Measurements from ENCODE around the gene ARID3B. TPM values are rescaled to one million over a fixed set of nuclear protein-coding genes. Genes with fewer than 3 reads are reported as not detected.
A peak's percentile ranks its signal among the peaks of the same experiment; 100 is the strongest.

Gene ARID3B
- total RNA-seq, 1 donor from 2014 or later, result 31.5 TPM

GRCh38 chr15:74530771-74531143 is 10.3 kb upstream of the ARID3B start:
- H3K4me2 ChIP-seq, result peak overlapping the region; percentile 44
- peak overlapping the region; percentile 34 for H3K27ac Mint-ChIP-seq
- H4K20me1 ChIP-seq (ENCODE audit: low read depth), result no peaks in the 10 kb centered on the region
- H2AFZ ChIP-seq (replicated peaks), result no peak overlapping the region
- no peak for DNase-seq (ENCODE audit: low spot score)
- TF ChIP-seq EZH2 (IDR thresholded peaks at IDR 0.05), result no peak
- TF ChIP-seq CTCF (IDR thresholded peaks at IDR 0.05), result no peak
- no peak for TF ChIP-seq EZH2phosphoT487 (IDR thresholded peaks at IDR 0.05)
- peaks cover 14% of the 10 kb centered on the region for H3K4me1 ChIP-seq
- no peak overlapping the region for H3K4me3 Mint-ChIP-seq
- no peaks in the 10 kb centered on the region for H3K27me3 ChIP-seq
- H3K4me1 Mint-ChIP-seq, result peaks cover 13% of the 10 kb centered on the region
- peaks cover 16% of the 10 kb centered on the region for H3F3A ChIP-seq (ENCODE audit: low read depth)
- no peak overlapping the region for H3K27ac ChIP-seq
- H3K9me3 ChIP-seq (ENCODE audit: low read depth), result no peaks in the 10 kb centered on the region
- no peaks in the 10 kb centered on the region for H3K36me3 Mint-ChIP-seq
- no peaks in the 10 kb centered on the region for H3K79me2 ChIP-seq (ENCODE audit: low read depth)
- no peaks in the 10 kb centered on the region for H3K36me3 ChIP-seq
- H3K27me3 Mint-ChIP-seq (ENCODE audit: insufficient read depth, low read depth), result no peaks in the 10 kb centered on the region
- no peak overlapping the region for H3K9ac ChIP-seq
- no peak overlapping the region for H3K4me3 ChIP-seq
- H3K9me3 Mint-ChIP-seq, result no peaks in the 10 kb centered on the region

- Histone ChIP-seq H4K20me1 (ENCODE audit: low read depth) (no peaks in the 10 kb centered on the region), H3K4me2 (peak overlapping the region; percentile 44), H3K4me1 (peaks cover 14% of the 10 kb centered on the region), H3K9ac (no peak overlapping the region), H3K79me2 (ENCODE audit: low read depth) (no peaks in the 10 kb centered on the region), H3K9me3 (ENCODE audit: low read depth) (no peaks in the 10 kb centered on the region), H3K27ac (peak overlapping the region; percentile 43), H2AFZ (replicated peaks) (no peak overlapping the region), H3F3A (ENCODE audit: low read depth) (peaks cover 16% of the 10 kb centered on the region), H3K36me3 (no peaks in the 10 kb centered on the region), H3K27me3 (no peaks in the 10 kb centered on the region), H3K4me3 (peak overlapping the region; percentile 1)
- H3K9me3 Mint-ChIP-seq, result no peaks in the 10 kb centered on the region
- no peak overlapping the region for H3K4me3 Mint-ChIP-seq
- no peaks in the 10 kb centered on the region for H3K27me3 Mint-ChIP-seq (ENCODE audit: insufficient read depth, low read depth)
- TF ChIP-seq EZH2phosphoT487 (IDR thresholded peaks at IDR 0.05), result no peak
- TF ChIP-seq CTCF (IDR thresholded peaks at IDR 0.05), result no peak
- TF ChIP-seq EZH2 (IDR thresholded peaks at IDR 0.05), result no peak
- H3K36me3 Mint-ChIP-seq, result no peaks in the 10 kb centered on the region
- H3K27ac Mint-ChIP-seq, result no peak overlapping the region
- H3K4me1 Mint-ChIP-seq, result peaks cover 13% of the 10 kb centered on the region
- peak; percentile 54 for DNase-seq (ENCODE audit: low spot score)
Measured at GRCh38 chr15:74531144-74531811, 9.7 kb upstream of the ARID3B start.

GRCh38 chr15:74535388-74536084 is 5.5 kb upstream of the ARID3B start:
- Histone ChIP-seq H4K20me1 (ENCODE audit: low read depth) (no peaks in the 10 kb centered on the region), H3K4me2 (no peak overlapping the region), H3K36me3 (no peaks in the 10 kb centered on the region), H3F3A (ENCODE audit: low read depth) (peaks cover 27% of the 10 kb centered on the region), H3K4me3 (no peak overlapping the region), H3K79me2 (ENCODE audit: low read depth) (peaks cover 16% of the 10 kb centered on the region), H3K27me3 (no peaks in the 10 kb centered on the region), H3K27ac (no peak overlapping the region), H3K9ac (no peak overlapping the region), H2AFZ (replicated peaks) (no peak overlapping the region), H3K4me1 (peaks cover 21% of the 10 kb centered on the region), H3K9me3 (ENCODE audit: low read depth) (no peaks in the 10 kb centered on the region)
- H3K4me3 Mint-ChIP-seq, result no peak overlapping the region
- peaks cover 21% of the 10 kb centered on the region for H3K4me1 Mint-ChIP-seq
- H3K36me3 Mint-ChIP-seq, result no peaks in the 10 kb centered on the region
- H3K27me3 Mint-ChIP-seq (ENCODE audit: insufficient read depth, low read depth), result no peaks in the 10 kb centered on the region
- H3K9me3 Mint-ChIP-seq, result no peaks in the 10 kb centered on the region
- TF ChIP-seq EZH2 (IDR thresholded peaks at IDR 0.05) (no peak), CTCF (IDR thresholded peaks at IDR 0.05) (no peak), EZH2phosphoT487 (IDR thresholded peaks at IDR 0.05) (no peak)
- H3K27ac Mint-ChIP-seq, result no peak overlapping the region
- DNase-seq (ENCODE audit: low spot score), result no peak
